Choroid plexus epithelial cell (primary cell): ENCODE measurements around the gene EXOC8.

Experiments used
- DNase-seq: peaks from one replicate; pipeline ENCODE4 v3.0.0-alpha.2; 2010; ENCODE audit warnings: low read depth
- H3K4me3 ChIP-seq: 2 replicates; pipeline ENCODE4 v1.5.1; 2011; ENCODE audit warnings: low read depth, mild to moderate bottlenecking, control low read depth, low read length, moderate library complexity
- TF ChIP-seq, protein P1 (sequence below): conservative IDR thresholded peaks from 2 replicates; pipeline ENCODE4 v1.5.1; 2011; ENCODE audit warnings: low read depth, mild to moderate bottlenecking, control low read depth, inconsistent platforms, low read length, moderate library complexity

The EXOC8 gene, protein sequence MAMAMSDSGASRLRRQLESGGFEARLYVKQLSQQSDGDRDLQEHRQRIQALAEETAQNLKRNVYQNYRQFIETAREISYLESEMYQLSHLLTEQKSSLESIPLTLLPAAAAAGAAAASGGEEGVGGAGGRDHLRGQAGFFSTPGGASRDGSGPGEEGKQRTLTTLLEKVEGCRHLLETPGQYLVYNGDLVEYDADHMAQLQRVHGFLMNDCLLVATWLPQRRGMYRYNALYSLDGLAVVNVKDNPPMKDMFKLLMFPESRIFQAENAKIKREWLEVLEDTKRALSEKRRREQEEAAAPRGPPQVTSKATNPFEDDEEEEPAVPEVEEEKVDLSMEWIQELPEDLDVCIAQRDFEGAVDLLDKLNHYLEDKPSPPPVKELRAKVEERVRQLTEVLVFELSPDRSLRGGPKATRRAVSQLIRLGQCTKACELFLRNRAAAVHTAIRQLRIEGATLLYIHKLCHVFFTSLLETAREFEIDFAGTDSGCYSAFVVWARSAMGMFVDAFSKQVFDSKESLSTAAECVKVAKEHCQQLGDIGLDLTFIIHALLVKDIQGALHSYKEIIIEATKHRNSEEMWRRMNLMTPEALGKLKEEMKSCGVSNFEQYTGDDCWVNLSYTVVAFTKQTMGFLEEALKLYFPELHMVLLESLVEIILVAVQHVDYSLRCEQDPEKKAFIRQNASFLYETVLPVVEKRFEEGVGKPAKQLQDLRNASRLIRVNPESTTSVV

DNA sequence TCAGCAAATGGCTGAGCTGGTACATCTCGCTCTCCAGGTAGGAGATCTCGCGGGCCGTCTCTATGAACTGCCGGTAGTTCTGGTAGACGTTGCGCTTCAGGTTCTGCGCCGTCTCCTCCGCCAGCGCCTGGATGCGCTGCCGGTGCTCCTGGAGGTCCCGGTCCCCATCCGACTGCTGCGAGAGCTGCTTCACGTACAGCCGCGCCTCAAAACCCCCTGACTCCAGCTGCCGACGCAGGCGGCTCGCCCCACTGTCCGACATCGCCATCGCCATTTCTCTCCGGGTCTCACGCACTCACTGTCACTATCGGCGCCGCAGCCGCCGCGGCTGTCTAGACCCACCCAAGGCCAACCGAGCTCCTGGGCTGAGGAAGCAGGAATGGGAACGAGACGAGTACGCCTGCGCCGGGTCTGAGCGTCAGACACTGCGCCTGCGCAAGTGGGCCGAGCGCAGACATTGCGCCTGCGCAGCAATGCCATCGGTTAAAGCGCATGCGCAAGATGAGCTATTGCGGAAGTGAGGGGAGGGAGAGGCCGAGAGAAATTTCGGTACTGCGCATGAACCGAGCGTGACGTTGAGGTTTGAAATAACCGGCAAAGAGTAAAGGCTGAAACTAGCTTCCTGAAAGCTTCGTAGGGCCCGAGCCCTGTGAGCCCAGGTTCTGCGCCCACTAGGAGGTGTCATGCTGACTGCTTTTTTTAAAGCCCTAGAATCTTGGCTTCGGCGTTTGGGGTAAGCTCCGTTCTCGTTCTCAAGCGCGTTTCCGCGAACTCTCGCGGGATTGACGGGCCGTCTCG, at the start of gene EXOC8:
Gene EXOC8, minus strand, starts transcription at position 381 of the 798 bp plus-strand sequence. Its CDS starts 107 bp downstream, at position 274.
- H3K4me3 ChIP-seq: peak within 1 kb of the TSS; percentile 79
- DNase-seq: peak; percentile 98
- TF ChIP-seq, protein P1, sequence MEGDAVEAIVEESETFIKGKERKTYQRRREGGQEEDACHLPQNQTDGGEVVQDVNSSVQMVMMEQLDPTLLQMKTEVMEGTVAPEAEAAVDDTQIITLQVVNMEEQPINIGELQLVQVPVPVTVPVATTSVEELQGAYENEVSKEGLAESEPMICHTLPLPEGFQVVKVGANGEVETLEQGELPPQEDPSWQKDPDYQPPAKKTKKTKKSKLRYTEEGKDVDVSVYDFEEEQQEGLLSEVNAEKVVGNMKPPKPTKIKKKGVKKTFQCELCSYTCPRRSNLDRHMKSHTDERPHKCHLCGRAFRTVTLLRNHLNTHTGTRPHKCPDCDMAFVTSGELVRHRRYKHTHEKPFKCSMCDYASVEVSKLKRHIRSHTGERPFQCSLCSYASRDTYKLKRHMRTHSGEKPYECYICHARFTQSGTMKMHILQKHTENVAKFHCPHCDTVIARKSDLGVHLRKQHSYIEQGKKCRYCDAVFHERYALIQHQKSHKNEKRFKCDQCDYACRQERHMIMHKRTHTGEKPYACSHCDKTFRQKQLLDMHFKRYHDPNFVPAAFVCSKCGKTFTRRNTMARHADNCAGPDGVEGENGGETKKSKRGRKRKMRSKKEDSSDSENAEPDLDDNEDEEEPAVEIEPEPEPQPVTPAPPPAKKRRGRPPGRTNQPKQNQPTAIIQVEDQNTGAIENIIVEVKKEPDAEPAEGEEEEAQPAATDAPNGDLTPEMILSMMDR: no peak

DNA sequence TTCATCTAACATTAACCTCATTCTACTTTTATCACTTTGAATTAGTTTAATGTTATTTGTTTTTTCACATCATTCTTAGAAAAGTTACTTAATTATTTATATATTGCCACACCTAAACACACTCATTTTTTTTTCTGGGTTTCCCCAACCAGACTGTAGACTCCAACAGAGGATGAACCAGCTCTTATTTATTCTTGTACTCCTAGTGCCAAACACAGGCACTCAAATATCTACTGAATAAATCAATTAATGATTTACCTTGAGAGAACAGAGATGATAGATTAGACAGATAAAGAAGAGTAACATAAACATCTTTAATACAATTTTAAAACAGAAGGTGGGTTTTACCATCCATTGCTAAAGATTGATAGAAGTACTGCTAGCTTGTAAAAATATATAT, 48.8 kb upstream of the EXOC8 start:
- DNase-seq: no peak
- TF ChIP-seq, protein P1: no peak
- no peak overlapping the region for H3K4me3 ChIP-seq

GRCh38 chr1:231385416-231385748, 47.7 kb upstream of the EXOC8 start:
- TF ChIP-seq, protein P1: no peak
- H3K4me3 ChIP-seq: no peak overlapping the region
- DNase-seq: no peak

GRCh38 chr1:231384696-231385415, 47.2 kb upstream of the EXOC8 start:
- TF ChIP-seq, protein P1: no peak
- no peak for DNase-seq
- H3K4me3 ChIP-seq: no peak overlapping the region

- no peak for DNase-seq
- H3K4me3 ChIP-seq: no peak overlapping the region
- TF ChIP-seq, protein P1: no peak
Observed at GRCh38 chr1:231383159-231383860, 45.7 kb upstream of the EXOC8 start.

DNA sequence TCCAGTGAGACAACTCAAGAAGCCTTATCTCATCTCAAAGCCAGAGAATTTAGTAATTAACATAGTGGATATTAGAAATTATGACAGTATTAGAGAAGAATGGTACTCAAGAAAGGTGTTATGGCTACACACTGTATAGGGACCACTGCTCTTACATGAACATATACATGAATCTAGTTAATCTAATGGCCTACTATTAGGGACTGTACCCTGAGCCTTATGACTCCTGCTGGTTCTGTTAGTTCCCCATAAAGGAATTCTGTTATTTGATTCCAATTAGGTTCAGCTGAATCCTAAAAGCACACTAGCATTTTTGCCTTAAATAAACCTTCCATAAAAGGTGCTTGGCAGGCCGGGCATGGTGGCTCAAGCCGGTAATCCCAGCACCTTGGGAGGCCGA, 44.8 kb upstream of the EXOC8 start:
- no peak overlapping the region for H3K4me3 ChIP-seq
- TF ChIP-seq, protein P1: no peak
- no peak for DNase-seq
